Uterus (tissue), 4 donors: ENCODE data around the gene GSTT2. TPM values are rescaled to one million over a fixed set of nuclear protein-coding genes. Genes with fewer than 3 reads are reported as not detected.

ENCODE experiments used
- DNase-seq, 2 donors: peaks; one replicate each; pipeline ENCODE4 v3.0.0-alpha.2; 2019 to 2020
- H3K27ac ChIP-seq, 2 donors: fragments of 200-600 bp; sonication (generic); 1 replicate in 1 of 2; 2 replicates in 1 of 2; pipeline ENCODE4 v1.5.1; 2016 to 2018
- H3K27me3 ChIP-seq, 2 donors: fragments of 200-600 bp; sonication (generic); one replicate each; pipeline ENCODE4 v1.5.1; 2018 to 2019; ENCODE audit warnings: control low read depth in 1 of 2
- H3K36me3 ChIP-seq, 2 donors: fragments of 200-600 bp; sonication (generic); one replicate each; pipeline ENCODE4 v1.5.1; 2019; ENCODE audit warnings: control low read depth in 1 of 2
- H3K4me1 ChIP-seq, 2 donors: fragments of 200-600 bp; sonication (generic); one replicate each; pipeline ENCODE4 v1.5.1; 2018 to 2019; ENCODE audit warnings: control low read depth in 1 of 2
- H3K4me3 ChIP-seq, 2 donors: fragments of 200-600 bp; sonication (generic); 1 replicate in 1 of 2; 2 replicates in 1 of 2; pipeline ENCODE4 v1.5.1; 2018 to 2019; ENCODE audit warnings: mild to moderate bottlenecking in 1 of 2
- H3K9me3 ChIP-seq, 2 donors: fragments of 200-600 bp; sonication (generic); one replicate each; pipeline ENCODE4 v1.5.1; 2019; ENCODE audit warnings: control low read depth in 1 of 2
- POLR2A ChIP-seq, 2 donors: fragments of 450-650 bp; IDR thresholded peaks; one replicate each; pipeline ENCODE4 v1.6.1; 2016; ENCODE audit warnings: antibody characterized with exemption in 2 of 2, mild to moderate bottlenecking in 1 of 2, moderate library complexity in 1 of 2
- intact Hi-C: fragments of 100-400 bp; cut with DNase I; formaldehyde crosslinking; loops from one replicate; pipeline ENCODE4 v1.15.1; 2023; ENCODE audit warnings: low total_unique reads
- total RNA-seq, 4 donors: library from RNA; depleted of rRNA in 3 of 4; stranded (reverse); fragments of >200 nt in 3 of 4; gene quantifications; one replicate each; pipeline versions ENCODE4 v1.1.0 to v1.2.4, GENCODE V29; 2014 to 2023
- TF ChIP-seq, protein P1 (sequence below), 4 experiments: fragments of 200-600 bp in 2 of 4; fragments of 450-650 bp in 2 of 4; sonication (generic) in 2 of 4; IDR thresholded peaks; one replicate each; pipeline ENCODE4 v1.5.1; 2016 to 2019; ENCODE audit warnings: antibody characterized with exemption in 4 of 4, mild to moderate bottlenecking in 2 of 4, moderate library complexity in 1 of 4
- donor health status: DM: yes; HTN: yes; CAD: no.

The GSTT2 gene
- total RNA-seq, 4 donors from 2014 or later, result not detected

DNA sequence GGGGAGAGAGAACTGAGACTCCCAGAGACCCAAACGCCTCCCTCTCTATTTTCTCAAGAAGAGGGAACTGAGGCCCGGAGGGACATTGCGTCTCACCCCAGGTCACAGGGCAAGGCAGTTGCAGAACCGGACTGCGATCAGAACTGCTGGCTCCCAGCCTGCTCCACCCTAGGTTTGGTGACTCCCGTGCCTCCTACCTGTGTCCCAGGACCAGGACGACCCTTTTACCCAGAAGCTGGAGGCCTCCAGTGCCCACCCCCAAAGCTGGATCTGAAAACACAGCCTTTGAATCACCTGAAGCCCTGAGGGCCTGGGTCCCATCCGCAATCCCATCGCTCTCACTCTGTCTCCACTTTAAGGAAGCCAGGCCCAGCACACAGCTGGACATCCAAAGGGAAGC is 24.0 kb downstream of the GSTT2 start:
- Histone ChIP-seq H3K9me3 (no peaks in the 10 kb centered on the region), H3K36me3 (no peaks in the 10 kb centered on the region), H3K4me3 (no peak overlapping the region), H3K4me1 (no peaks in the 10 kb centered on the region), H3K27me3 (no peaks in the 10 kb centered on the region), H3K27ac (no peak overlapping the region)
- intact Hi-C loops, result no loop called here
- no peak for DNase-seq
- TF ChIP-seq POLR2A (IDR thresholded peaks at IDR 0.05), result no peak
- TF ChIP-seq, protein P1, sequence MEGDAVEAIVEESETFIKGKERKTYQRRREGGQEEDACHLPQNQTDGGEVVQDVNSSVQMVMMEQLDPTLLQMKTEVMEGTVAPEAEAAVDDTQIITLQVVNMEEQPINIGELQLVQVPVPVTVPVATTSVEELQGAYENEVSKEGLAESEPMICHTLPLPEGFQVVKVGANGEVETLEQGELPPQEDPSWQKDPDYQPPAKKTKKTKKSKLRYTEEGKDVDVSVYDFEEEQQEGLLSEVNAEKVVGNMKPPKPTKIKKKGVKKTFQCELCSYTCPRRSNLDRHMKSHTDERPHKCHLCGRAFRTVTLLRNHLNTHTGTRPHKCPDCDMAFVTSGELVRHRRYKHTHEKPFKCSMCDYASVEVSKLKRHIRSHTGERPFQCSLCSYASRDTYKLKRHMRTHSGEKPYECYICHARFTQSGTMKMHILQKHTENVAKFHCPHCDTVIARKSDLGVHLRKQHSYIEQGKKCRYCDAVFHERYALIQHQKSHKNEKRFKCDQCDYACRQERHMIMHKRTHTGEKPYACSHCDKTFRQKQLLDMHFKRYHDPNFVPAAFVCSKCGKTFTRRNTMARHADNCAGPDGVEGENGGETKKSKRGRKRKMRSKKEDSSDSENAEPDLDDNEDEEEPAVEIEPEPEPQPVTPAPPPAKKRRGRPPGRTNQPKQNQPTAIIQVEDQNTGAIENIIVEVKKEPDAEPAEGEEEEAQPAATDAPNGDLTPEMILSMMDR (IDR thresholded peaks at IDR 0.05), result no peak

DNA sequence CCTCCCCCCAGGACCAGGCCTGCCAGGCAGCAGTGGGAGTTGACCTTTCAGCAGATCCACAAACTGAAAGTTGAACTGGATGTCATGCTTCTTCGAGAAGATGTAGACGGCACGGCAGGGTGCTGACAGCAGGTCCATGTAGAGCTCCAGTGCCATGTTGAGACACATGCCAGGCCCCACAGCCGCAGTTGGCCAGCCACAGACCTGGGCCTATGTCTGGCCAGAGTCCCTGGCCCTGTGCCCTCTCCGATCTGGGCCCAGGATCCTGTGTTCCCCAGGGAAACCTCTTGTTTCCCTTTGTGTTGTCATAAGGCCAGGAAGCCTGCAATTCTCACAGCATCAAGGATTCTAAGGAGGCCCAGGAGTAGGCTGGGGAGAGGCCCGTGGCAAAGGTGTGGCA is 25.3 kb downstream of the GSTT2 start, which contains the start of gene GSTT4:
Gene GSTT4, minus strand, starts transcription at position 253 of the 400 bp plus-strand sequence. Its CDS starts 97 bp downstream, at position 156.
- Histone ChIP-seq H3K4me3 (no peak within 1 kb of the TSS), H3K4me1 (no peaks in the 10 kb centered on the region), H3K27me3 (no peaks in the 10 kb centered on the region), H3K27ac (no peak within 1 kb of the TSS), H3K9me3 (no peaks in the 10 kb centered on the region), H3K36me3 (no peaks in the 10 kb centered on the region)
- intact Hi-C loops, result no loop called here
- no peak for DNase-seq
- TF ChIP-seq POLR2A (IDR thresholded peaks at IDR 0.05), result no peak
- TF ChIP-seq, protein P1 (IDR thresholded peaks at IDR 0.05), result no peak

DNA sequence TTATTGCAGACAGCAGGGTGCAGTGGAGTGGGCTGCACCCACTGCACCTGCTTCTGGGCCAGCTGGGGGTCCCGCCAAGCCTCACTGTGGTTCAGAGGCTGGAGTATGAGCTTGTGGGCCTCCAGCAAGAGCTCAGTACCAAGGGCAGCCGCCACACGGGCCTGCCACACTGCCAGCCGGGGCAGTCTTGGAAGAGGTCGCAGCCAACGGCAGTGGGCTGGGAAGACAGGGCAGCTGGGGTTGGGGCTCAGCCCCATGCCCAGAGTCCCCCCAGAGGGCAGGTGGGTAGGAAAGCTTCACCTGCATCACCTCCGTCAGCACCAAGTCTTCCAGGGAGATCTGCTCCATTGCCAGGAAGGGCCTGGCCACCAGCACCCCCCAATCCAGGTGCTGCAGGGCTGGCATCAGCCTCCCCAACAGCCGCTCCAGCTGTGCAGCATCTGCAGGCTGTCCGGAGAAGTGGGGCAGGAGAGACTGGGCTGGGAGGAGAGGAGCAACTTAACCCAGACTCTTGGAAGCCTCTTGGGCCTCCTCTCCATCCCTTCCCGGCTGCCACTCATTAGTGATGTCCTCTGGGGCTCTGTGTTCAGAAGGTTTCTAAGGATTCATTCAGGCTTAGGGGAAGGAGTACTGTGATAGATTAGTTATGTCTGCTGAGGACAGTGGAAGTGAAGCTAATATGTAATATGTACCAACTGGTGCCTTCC is 26.4 kb downstream of the GSTT2 start:
- intact Hi-C loops, result no loop called here
- H3K27ac ChIP-seq, result no peak overlapping the region
- no peak for TF ChIP-seq POLR2A (IDR thresholded peaks at IDR 0.05)
- TF ChIP-seq, protein P1 (IDR thresholded peaks at IDR 0.05), result no peak

DNA sequence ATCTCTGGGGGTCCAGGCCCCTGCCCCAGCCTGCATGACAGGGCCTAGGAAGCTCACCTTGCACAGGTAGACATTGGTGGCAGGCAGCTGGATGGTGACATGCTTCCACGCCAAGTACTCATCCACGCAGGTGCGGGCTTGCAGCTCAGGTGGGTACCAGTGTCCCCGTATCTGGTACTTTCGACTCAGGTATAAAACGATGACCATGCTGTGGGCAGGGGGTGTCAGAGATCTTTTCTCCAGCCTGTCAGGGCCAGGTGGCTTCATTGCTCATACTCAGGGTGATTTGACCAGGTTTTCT is 26.9 kb downstream of the GSTT2 start:
- TF ChIP-seq, protein P1 (IDR thresholded peaks at IDR 0.05), result no peak
- no peak for TF ChIP-seq POLR2A (IDR thresholded peaks at IDR 0.05)
- Histone ChIP-seq H3K4me1 (no peaks in the 10 kb centered on the region), H3K27me3 (no peaks in the 10 kb centered on the region), H3K27ac (no peak overlapping the region), H3K9me3 (no peaks in the 10 kb centered on the region), H3K36me3 (no peaks in the 10 kb centered on the region), H3K4me3 (no peak overlapping the region)
- no peak for DNase-seq
- intact Hi-C loops, result no loop called here

More for the DNA sequence above, 26.4 kb downstream of the GSTT2 start:
- H3K9me3 ChIP-seq, result no peaks in the 10 kb centered on the region
- no peaks in the 10 kb centered on the region for H3K36me3 ChIP-seq
- H3K4me3 ChIP-seq, result no peak overlapping the region
- no peaks in the 10 kb centered on the region for H3K27me3 ChIP-seq
- no peak for DNase-seq
- no peaks in the 10 kb centered on the region for H3K4me1 ChIP-seq

DNA sequence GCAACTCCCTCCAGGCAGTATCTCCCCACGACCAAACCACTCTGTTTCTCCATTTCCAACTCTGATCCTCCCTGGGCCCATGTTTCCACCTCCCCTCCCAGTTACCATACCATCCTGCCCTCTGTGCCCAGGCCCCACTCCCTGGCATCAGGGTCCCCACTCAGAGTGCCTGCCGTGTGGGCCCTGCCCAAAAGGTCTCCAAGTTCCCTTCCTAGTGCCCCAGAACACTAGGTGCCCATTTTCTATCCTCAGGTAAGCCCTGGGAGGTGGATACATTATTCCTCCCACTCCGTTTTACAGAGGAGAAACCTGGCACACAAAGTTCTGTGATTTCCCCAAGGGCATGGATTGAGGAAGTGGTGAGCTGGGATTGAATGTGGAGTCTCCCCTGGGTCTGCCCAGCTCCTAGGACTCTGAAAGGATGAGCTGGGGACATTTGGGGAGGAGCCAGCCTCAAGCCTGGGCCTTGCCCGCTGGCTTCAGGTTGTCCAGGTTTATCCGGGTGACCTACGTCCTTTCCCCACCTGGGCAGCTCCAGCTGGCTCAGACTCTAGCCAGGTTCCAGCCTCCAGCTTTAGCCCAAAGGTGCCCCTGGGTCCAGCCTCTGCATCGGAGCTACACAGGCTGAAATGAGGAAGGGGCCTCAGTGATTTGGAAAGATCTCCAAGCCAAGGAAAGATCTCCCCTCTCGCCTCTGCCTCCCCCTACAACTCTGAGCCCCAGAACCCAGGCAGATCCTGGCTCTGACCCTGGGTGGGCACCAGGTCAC is 27.5 kb downstream of the GSTT2 start:
- TF ChIP-seq POLR2A (IDR thresholded peaks at IDR 0.05), result no peak
- TF ChIP-seq, protein P1 (IDR thresholded peaks at IDR 0.05), result no peak

More for the DNA sequence above, 27.5 kb downstream of the GSTT2 start:
- no peak for DNase-seq
- Histone ChIP-seq H3K27me3 (no peaks in the 10 kb centered on the region), H3K4me3 (no peak overlapping the region), H3K4me1 (no peaks in the 10 kb centered on the region), H3K27ac (no peak overlapping the region), H3K9me3 (no peaks in the 10 kb centered on the region), H3K36me3 (no peaks in the 10 kb centered on the region)
- intact Hi-C loops, result no loop called here
